ENCODE results near the gene ANXA8L1.

DNA sequence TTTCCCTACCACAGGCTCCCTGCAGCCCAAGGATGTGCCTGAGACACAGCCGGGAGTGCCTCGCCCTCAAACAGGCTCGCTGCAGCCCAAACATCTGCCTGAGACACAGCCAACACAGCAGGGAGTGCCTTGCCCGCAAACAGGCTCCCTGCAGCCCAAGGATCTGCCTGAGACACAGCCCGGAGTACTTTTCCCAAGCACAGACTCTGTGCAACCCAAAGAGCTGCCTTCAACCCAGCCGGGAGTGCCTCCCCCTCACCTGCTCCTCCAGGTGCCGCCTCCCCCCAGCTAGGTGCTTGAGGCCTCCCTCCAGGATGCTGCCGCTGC, 45.9 kb upstream of the ANXA8L1 start:
- TF ChIP-seq, protein P1, sequence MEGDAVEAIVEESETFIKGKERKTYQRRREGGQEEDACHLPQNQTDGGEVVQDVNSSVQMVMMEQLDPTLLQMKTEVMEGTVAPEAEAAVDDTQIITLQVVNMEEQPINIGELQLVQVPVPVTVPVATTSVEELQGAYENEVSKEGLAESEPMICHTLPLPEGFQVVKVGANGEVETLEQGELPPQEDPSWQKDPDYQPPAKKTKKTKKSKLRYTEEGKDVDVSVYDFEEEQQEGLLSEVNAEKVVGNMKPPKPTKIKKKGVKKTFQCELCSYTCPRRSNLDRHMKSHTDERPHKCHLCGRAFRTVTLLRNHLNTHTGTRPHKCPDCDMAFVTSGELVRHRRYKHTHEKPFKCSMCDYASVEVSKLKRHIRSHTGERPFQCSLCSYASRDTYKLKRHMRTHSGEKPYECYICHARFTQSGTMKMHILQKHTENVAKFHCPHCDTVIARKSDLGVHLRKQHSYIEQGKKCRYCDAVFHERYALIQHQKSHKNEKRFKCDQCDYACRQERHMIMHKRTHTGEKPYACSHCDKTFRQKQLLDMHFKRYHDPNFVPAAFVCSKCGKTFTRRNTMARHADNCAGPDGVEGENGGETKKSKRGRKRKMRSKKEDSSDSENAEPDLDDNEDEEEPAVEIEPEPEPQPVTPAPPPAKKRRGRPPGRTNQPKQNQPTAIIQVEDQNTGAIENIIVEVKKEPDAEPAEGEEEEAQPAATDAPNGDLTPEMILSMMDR (conservative IDR thresholded peaks at IDR 0.05), result no peak
- no peak for TF ChIP-seq ZFX (IDR thresholded peaks at IDR 0.05)

All from C4-2B (cell line).